NOMO-1 (cell line): ENCODE measurements around the gene FAM131C.
"Not testable (repeated sequence)": the region's sequence is repeated elsewhere in the genome, so short reads cannot be mapped to it uniquely, and the experiment has no call there.

Experiments used
- DNase-seq, 2 experiments: peaks; one replicate each; lab custom pipeline; 2025; ENCODE audit not compliant: unreplicated experiment in 2 of 2; lab: John Stamatoyannopoulos, UW

The FAM131C gene

GRCh38 chr1:16107039-16107438 is 33.6 kb upstream of the FAM131C start:
- not testable (repeated sequence) for DNase-seq

GRCh38 chr1:16101623-16102022 is 28.2 kb upstream of the FAM131C start:
- DNase-seq = no peak

- DNase-seq = no peak
Observed at GRCh38 chr1:16099412-16099811, 26.0 kb upstream of the FAM131C start.

DNA sequence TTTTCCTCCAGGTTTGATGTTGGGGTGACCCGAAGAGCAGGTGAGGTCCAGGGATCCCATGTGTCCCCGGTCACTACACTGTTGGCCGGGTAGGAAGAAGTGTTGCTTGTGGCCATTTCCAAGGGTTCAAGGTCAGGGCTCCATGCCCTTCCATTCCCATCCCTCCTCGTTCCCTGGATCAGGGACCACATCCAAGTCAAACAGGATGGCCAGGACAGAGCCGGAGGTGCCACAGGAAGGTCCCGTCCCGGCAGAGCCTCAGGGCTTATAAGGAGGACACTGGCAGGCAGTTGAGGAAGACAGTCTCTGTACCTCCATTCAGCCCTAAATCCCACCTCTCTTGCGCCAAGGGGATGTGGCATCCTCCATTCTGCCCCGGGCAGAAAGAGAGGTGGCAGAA is 22.0 kb upstream of the FAM131C start:
- no peak for DNase-seq

DNA sequence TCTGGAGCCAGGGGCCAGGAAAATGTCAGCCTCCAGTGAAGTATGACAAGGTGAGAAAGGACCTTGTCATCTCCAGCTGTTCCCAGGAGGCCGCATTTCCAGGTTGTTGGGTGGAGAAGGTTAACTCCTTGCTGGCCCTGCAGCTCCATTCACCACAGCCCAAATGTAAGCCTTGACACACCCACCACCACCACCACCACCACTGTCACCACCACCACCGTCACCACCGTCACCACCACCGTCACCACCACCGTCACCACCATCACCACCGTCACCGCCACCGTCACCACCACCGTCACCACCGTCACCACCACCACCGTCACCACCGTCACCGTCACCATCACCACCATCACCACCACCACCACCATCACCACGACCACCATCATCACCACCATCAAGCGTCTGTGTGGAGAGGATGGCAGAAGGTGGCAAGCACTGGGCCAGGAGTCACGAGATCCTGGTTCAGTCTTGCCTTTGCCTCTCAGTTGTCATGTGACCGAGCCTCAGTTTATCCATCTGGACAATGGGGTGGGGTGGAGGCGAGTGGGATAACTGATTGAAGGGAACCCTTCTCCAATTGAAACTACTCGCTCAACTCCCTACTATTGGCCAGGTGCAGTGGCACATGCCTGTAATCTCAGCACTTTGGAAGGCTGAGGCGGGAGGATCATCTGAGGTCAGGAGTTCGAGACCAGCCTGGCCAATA is 21.2 kb upstream of the FAM131C start:
- no peak for DNase-seq

DNA sequence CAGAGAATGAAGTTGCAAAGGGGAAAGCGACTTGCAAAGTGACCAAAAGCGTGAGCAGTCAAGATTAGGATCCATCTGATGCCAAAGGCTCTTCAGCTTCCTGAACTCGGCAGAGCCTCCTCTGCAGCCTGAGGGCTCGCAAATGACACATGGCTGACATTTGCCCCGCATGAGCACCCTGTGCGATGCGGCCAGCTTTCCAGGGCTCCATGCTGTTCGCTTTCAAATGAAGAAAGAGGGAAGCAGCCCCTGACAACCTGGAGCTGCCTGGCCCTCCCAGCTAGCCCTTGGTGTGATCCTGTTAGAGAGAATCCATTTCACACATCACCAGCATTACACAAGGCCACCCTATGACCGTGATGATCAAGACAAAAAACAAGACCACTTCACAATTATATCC is 20.2 kb upstream of the FAM131C start:
- no peak for DNase-seq

- no peak for DNase-seq
Observed at GRCh38 chr1:16092923-16093511, 19.6 kb upstream of the FAM131C start.

- DNase-seq = no peak
Observed at GRCh38 chr1:16092097-16092922, 18.9 kb upstream of the FAM131C start.

DNA sequence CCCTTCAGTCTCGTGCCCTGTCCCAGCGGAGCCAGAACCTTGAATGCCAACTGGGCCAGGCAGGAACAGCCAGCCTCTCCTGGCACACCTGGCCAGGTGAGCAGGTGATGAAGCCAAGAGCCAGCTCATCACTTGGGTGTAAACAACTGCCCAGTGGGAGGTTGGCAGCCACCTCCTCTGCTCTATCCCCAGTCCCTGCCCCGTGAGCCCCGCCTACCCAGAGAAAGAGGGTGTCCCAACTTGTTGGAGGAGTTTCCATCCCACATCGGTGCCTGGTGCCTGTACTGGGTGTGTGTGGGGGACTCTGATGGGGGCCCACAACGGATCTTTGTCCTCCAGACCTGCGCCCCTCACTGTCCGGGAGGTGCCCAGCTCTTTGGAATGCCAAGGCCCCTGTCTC is 17.8 kb upstream of the FAM131C start:
- no peak for DNase-seq

- no peak for DNase-seq
Observed at GRCh38 chr1:16090076-16090826, 16.8 kb upstream of the FAM131C start.

DNA sequence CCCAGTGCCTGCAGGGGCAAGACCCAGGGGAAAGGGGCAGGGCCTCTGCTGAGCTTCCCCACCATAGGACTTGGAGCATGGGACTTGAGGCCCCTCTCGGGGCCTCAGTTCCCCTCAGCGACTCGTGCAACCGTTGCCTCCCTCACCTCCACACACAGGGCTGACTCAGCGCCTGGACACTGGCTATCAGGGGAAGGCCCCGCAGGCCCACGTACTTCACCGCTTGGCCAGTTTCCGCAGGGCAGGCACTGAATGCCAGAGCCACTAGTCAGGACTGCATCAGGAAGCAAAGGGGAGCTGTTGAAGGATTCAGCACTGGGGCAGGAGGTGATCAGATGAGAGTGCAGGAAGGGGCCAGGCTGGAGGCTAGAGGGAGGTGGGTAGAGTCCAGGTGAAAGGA is 15.5 kb upstream of the FAM131C start:
- no peak for DNase-seq

- no peak for DNase-seq
Observed at GRCh38 chr1:16088351-16088911, 15.0 kb upstream of the FAM131C start.

- DNase-seq = no peak
Observed at GRCh38 chr1:16087733-16088132, 14.3 kb upstream of the FAM131C start.

- peak in 1 of 2 experiments; percentile 8 for DNase-seq
Observed at GRCh38 chr1:16085522-16085921, 12.1 kb upstream of the FAM131C start.

DNA sequence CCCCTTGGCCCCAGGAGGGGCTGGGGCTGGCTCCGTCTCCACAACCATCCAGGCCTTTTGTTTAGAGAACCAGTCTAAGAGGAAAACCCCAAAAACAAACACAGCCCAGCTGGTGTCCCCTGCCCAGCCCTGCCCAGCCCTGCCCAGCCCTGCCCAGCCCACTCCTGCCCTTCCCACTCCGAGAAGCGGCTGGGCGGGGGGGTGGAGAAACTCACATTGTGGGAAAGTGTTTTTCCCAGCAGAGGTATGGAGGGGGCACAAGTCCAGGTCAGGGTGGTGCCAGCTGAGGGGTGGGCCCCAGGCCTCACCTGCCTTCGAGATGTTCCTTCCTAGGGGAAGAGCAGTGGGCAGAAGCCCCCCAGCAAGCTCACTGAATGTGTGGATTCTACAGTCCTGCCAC is 10.0 kb upstream of the FAM131C start:
- no peak for DNase-seq

DNA sequence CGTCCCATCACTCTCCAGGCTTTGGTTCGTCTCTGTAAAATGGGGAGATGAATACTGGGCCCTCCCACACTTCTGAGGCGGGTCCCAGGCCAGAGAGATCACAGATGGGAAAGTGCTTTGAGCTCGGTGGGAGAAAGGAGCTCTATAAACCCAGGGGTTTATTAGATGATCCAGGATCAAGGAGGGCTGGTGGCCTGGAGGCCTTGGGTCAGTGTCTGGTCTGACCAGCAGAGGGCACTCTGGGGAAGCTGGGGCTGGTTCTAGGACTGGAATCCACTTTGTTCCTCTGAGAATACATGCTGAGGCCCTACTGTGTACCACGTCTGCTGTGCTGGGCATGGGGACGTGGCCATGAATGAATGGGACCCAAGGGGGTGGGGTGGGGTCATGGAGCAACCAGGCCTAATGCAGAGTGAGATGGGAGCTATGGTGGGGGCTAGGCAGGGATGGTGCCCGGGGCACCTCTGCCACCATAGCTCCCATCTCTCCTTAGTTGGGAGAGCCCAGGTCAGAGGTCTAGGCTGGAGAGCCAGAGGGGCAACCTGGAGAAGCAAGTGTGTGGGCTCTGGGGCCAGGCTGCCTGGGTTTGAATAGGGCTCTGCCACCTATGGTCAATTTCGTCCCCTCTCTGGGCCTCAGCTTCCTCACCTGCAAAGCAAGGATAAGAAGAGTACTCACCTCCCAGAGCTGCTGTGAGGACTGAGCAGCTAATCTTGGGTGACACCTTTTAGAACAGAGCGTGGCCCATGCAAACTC is 9.0 kb upstream of the FAM131C start:
- DNase-seq = peak in 1 of 2 experiments; percentile 45

- no peak for DNase-seq
Observed at GRCh38 chr1:16081636-16082035, 8.2 kb upstream of the FAM131C start.

DNA sequence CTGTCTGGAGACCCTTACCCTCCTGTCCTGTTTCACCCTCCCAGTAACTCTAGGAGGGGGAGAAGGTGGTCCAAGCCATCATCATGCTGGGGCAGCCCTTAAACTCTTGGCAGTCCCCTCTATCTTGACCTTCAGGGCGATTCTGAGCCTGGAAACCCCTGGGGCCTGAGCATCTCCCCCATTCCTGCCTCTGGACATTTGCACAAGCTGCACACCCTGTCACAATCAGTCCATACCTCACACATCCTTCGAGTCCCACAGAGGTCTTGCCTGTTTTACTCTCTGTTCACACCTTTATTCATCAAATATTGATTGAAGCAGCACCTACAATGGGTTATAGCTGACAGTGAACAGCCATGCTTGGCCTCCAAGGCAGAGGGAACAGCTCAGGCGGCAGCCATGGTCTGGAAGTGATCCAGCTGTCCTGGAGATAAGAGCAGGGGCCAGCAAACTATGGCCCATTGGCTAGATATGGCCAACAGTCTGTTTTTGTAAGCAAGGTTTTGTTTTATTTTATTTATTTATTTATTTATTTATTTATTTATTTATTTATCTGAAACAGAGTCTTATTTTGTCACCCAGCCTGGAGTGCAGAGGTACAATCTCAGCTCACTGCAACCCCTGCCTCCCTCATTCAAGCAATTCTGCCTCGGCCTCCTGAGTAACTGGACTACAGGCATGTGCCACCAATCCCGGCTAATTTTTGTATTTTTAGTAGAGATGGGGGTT is 7.1 kb upstream of the FAM131C start:
- no peak for DNase-seq

DNA sequence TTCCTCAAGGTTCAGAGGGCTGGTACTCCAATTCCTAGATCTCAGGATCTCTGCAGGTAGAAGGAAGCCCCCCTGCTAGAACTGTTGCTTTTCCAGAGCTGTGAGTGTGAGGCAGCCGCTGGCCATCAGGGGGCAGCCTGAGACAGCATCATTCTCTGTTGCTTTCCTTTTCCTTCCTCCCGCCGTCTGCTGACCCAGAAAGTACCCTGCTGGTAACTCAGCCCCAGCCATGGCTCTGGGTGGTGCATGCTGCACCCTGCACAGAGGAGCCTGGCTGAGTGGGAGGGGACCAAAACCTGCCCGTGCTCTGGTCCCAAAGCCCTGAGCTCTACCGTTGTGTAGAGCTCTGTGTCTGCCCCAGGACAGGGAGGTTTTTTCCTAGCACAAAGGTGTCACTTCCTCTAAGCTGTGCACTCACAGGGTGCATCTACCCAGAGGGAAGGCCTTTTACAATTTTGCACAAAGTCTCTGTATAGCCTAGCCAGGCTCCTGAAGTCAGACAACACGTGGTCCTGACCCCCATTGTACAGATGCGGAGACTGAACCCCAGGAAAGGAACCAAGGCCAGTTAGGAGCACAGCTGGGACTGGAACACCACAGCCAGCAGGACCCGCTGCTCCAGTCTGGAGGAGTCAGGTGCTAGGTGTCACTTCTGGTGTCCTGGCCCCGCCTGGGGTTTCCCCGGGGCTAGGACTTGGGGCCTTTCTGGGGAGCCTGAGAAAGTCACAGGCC is 5.6 kb upstream of the FAM131C start:
- peak; percentile 42 to 68 for DNase-seq
